Activated CD8-positive, alpha-beta T cell treated with anti-CD3 and anti-CD28 coated beads for 36 hours (primary cell): ENCODE data around the gene PPP1R13L. TPM values are rescaled to one million over a fixed set of nuclear protein-coding genes. Genes with fewer than 3 reads are reported as not detected.

Source experiments
- ATAC-seq: fragments of 200-7000 bp; cut with Tn5 transposase; one replicate; pipeline ENCODE4 v1.10.0; 2021; ENCODE audit warnings: mild to moderate bottlenecking, moderate library complexity
- CTCF ChIA-PET: fragments of 350-600 bp; sonication (Branson Sonifier 250); formaldehyde crosslinking; loops from one replicate; lab custom pipeline; 2021; ENCODE audit warnings: antibody characterized with exemption; lab: Charles Lee
- POLR2A ChIA-PET: fragments of 350-600 bp; sonication (Branson Sonifier 250); formaldehyde crosslinking; loops from one replicate; lab custom pipeline; 2021; ENCODE audit warnings: antibody characterized with exemption; lab: Charles Lee
- DNase-seq: peaks from one replicate; pipeline ENCODE4 v3.0.0-alpha.2; 2020
- H3K27ac Mint-ChIP-seq: one replicate; pipeline ENCODE4 v1.8.0; 2021; ENCODE audit warnings: mild to moderate bottlenecking, mixed read lengths
- H3K27me3 Mint-ChIP-seq: one replicate; pipeline ENCODE4 v1.8.0; 2021; ENCODE audit warnings: mixed read lengths
- H3K36me3 Mint-ChIP-seq: one replicate; pipeline ENCODE4 v1.8.0; 2021; ENCODE audit warnings: low read depth, mixed read lengths
- H3K4me1 Mint-ChIP-seq: one replicate; pipeline ENCODE4 v1.8.0; 2021; ENCODE audit warnings: low read depth, mixed read lengths
- H3K4me3 Mint-ChIP-seq: one replicate; pipeline ENCODE4 v1.8.0; 2021; ENCODE audit warnings: mild to moderate bottlenecking, moderate library complexity, mixed read lengths
- H3K9me3 Mint-ChIP-seq: one replicate; pipeline ENCODE4 v1.8.0; 2021; ENCODE audit warnings: mixed read lengths
- intact Hi-C: fragments of 100-400 bp; cut with micrococcal nuclease; formaldehyde crosslinking; loops from one replicate; pipeline ENCODE4 v1.10.0; 2022
- total RNA-seq, 2 experiments: library from RNA; stranded (reverse); gene quantifications; one replicate each; pipeline ENCODE4 v1.2.3, GENCODE V29; 2021
- TF ChIP-seq, protein P1 (sequence below): fragments of 200-600 bp; IDR thresholded peaks from one replicate; pipeline ENCODE4 v1.8.0; 2022; ENCODE audit warnings: antibody characterized with exemption, mild to moderate bottlenecking

PPP1R13L gene
- total RNA-seq, 2 experiments from 2014 or later, result 4.6 to 5.8 TPM

DNA sequence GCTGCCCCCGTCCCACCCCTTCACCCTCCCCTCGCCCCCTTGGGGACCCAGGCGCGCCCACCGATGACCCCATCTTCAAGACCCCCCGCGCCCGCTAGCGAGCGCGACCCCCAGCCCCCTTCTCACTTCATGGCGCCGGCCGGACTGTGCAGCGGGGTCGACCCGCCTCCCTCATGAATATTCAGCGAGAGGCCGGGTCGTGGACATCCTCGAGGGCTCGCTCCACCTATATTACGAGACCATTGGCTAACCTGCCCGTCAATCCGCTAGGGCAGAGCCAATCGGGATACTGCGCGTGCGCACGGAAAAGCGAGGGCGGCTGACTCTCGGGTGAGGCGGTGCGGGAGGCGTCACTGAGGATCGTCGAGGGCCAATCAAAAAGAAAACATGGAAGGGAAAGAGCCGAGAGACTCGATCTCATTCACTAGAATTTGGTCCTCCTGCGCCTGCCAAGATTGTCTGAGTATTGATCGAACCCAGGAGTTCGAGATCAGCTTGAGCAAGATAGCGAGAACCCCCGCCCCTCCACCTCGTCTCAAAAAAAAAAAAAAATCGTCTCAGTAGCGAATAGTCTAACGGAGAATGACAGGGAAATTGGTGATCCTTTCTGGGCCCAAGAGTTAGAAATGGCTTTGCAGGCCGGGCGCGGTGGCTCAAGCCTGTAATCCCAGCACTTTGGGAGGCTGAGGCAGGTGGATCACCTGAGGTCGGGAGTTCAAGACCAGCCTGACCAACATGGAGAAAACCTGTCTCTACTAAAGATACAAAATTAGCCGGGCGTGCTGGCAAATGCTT, 34.3 kb downstream of the PPP1R13L start, which contains the start of gene ERCC2:
ERCC2 (minus strand) TSS at position 164 of the 795 bp plus-strand sequence; CDS start at position 131, 33 bp downstream.
- ATAC-seq, result peak; percentile 100
- Mint-ChIP-seq H3K27me3 (no peaks in the 10 kb centered on the region), H3K4me3 (peak within 1 kb of the TSS; percentile 91), H3K4me1 (peaks cover 14% of the 10 kb centered on the region), H3K36me3 (peaks cover 1% of the 10 kb centered on the region), H3K9me3 (no peaks in the 10 kb centered on the region), H3K27ac (peak within 1 kb of the TSS; percentile 99)
- intact Hi-C loops, result no loop called here
- POLR2A ChIA-PET, result interaction anchor here (0.6 to 1.1 kb wide), 2 partner anchors 32 to 51 kb away, joined by 3 to 4 read pairs; no protein-coding TSS in a partner anchor
- CTCF ChIA-PET, result interaction anchor here (1.2 to 1.3 kb wide), 3 partner anchors 32 to 115 kb away, joined by 4 to 6 read pairs (median 4); no protein-coding TSS in a partner anchor
- peak; percentile 99 for DNase-seq
- TF ChIP-seq, protein P1, sequence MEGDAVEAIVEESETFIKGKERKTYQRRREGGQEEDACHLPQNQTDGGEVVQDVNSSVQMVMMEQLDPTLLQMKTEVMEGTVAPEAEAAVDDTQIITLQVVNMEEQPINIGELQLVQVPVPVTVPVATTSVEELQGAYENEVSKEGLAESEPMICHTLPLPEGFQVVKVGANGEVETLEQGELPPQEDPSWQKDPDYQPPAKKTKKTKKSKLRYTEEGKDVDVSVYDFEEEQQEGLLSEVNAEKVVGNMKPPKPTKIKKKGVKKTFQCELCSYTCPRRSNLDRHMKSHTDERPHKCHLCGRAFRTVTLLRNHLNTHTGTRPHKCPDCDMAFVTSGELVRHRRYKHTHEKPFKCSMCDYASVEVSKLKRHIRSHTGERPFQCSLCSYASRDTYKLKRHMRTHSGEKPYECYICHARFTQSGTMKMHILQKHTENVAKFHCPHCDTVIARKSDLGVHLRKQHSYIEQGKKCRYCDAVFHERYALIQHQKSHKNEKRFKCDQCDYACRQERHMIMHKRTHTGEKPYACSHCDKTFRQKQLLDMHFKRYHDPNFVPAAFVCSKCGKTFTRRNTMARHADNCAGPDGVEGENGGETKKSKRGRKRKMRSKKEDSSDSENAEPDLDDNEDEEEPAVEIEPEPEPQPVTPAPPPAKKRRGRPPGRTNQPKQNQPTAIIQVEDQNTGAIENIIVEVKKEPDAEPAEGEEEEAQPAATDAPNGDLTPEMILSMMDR, result no peak

DNA sequence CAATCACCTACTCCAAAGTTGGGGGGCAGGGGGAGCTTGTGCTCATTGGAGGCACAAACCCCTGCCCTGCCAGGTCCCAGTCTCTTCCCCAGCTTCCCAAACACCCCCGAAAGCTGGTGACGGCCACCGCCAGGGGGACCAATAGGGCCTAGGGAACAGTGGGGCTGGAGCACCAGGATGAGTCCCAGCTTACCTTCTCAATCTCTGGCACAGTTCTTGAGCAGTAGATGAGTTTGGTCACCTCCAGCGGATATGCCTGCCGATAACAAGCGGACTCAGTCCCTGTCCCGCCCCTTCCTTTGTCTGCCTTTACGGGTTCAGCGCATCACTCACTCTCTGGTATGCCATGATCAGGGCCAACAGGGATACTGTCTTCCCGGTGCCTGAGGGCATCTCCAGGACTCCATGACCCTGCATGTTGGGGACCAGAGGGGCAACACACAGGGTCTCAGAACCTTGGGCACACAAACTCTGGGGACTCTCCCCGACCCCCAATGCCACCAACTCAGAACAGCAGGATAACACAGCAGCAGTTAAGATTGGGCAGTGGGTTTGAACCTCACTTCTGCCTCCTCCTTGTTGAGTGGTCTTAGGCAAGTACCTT, 36.0 kb downstream of the PPP1R13L start:
- ATAC-seq, result no peak
- Mint-ChIP-seq H3K9me3 (no peaks in the 10 kb centered on the region), H3K36me3 (peaks cover 1% of the 10 kb centered on the region), H3K4me1 (peaks cover 14% of the 10 kb centered on the region), H3K27me3 (no peaks in the 10 kb centered on the region), H3K4me3 (peak overlapping the region; percentile 44), H3K27ac (no peak overlapping the region)
- intact Hi-C loops, result no loop called here
- TF ChIP-seq, protein P1, result no peak
- DNase-seq, result no peak
- CTCF ChIA-PET, result interaction anchor here (1.3 kb wide), 1 partner anchor 30 kb away, joined by 5 read pairs; no protein-coding TSS in a partner anchor
- POLR2A ChIA-PET, result interaction anchor here (0.7 kb wide), 1 partner anchor 323 kb away, joined by 3 read pairs; no protein-coding TSS in a partner anchor

DNA sequence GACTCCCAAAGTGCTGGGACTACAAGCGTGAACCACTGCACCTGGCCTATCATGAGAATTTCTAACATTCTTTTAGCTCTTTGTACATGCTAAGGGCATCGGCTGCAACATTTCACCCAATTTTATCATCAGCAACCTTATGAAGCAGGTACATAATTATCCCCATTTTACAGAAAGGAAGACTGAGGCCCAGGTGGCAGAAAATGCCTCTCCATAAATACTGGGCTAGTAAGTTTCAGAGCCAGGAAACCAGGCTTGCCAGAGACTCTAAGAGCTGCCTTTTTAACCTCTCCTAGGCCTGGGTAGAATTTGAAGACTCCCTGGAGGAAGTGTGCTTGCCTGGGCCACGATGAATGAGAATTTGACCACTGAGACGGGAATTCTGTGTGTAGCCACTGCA, 36.7 kb downstream of the PPP1R13L start:
- no peak overlapping the region for H3K27ac Mint-ChIP-seq
- peaks cover 1% of the 10 kb centered on the region for H3K36me3 Mint-ChIP-seq
- TF ChIP-seq, protein P1, result no peak
- intact Hi-C loops, result no loop called here
- H3K27me3 Mint-ChIP-seq, result no peaks in the 10 kb centered on the region
- H3K4me3 Mint-ChIP-seq, result no peak overlapping the region
- POLR2A ChIA-PET, result interaction anchor here (0.7 kb wide), 1 partner anchor 324 kb away, joined by 3 read pairs; no protein-coding TSS in a partner anchor
- H3K9me3 Mint-ChIP-seq, result no peaks in the 10 kb centered on the region
- CTCF ChIA-PET, result interaction anchor here (1.3 kb wide), 1 partner anchor 29 kb away, joined by 5 read pairs; no protein-coding TSS in a partner anchor
- no peak for ATAC-seq
- no peak for DNase-seq
- peaks cover 14% of the 10 kb centered on the region for H3K4me1 Mint-ChIP-seq

DNA sequence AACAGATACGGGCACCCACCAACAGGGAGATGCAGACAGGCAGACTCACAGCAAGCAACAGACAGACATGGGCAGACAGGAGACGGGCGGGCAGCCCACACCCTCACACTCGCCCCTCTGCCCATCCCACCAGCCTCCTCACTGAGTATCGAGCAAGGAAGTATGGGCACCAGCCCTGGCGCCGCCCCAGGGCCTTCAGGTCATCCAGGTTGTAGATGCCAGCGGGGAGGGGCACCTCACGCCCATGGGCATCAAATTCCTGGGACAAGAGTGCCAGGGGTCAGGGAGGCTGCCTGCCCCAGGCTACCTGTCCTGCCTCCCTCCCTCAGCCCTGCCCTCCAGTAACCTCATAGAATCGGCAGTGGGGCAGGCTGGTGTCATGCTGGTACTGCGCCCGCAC, 40.2 kb downstream of the PPP1R13L start:
- Mint-ChIP-seq H3K4me1 (peaks cover 11% of the 10 kb centered on the region), H3K36me3 (peaks cover 4% of the 10 kb centered on the region), H3K4me3 (no peak overlapping the region), H3K9me3 (no peaks in the 10 kb centered on the region), H3K27ac (no peak overlapping the region), H3K27me3 (no peaks in the 10 kb centered on the region)
- DNase-seq, result no peak
- CTCF ChIA-PET, result no interaction called here
- POLR2A ChIA-PET, result no interaction called here
- no peak for ATAC-seq
- intact Hi-C loops, result no loop called here
- TF ChIP-seq, protein P1, result no peak
